ENCODE data around the gene HMX2. TPM values are rescaled to one million over a fixed set of nuclear protein-coding genes. Genes with fewer than 3 reads are reported as not detected.

Gene HMX2
- total and polyA plus RNA-seq, 2 of the 8 experiments (the other 6 are each of a cell fraction or from before 2014, with no cell fraction given) = 2.0 to 2.7 TPM

- TF ChIP-seq, protein P1, sequence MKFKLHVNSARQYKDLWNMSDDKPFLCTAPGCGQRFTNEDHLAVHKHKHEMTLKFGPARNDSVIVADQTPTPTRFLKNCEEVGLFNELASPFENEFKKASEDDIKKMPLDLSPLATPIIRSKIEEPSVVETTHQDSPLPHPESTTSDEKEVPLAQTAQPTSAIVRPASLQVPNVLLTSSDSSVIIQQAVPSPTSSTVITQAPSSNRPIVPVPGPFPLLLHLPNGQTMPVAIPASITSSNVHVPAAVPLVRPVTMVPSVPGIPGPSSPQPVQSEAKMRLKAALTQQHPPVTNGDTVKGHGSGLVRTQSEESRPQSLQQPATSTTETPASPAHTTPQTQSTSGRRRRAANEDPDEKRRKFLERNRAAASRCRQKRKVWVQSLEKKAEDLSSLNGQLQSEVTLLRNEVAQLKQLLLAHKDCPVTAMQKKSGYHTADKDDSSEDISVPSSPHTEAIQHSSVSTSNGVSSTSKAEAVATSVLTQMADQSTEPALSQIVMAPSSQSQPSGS (IDR thresholded peaks at IDR 0.05; ENCODE audit: low read length) = no peak
- TF ChIP-seq SAP30 (IDR thresholded peaks at IDR 0.05; ENCODE audit: insufficient read depth, insufficient replicate concordance, low read length) (peak; percentile 12), TCF12 (IDR thresholded peaks at IDR 0.05; ENCODE audit: low read depth, low read length) (no peak), E2F6 (IDR thresholded peaks at IDR 0.05) (peak; percentile 89), FOSL1 (IDR thresholded peaks at IDR 0.05; ENCODE audit: insufficient read depth, low read depth, low read length) (no peak), KDM4A (IDR thresholded peaks at IDR 0.05; ENCODE audit: low read depth, low read length, severe bottlenecking) (peak; percentile 61), JUN (IDR thresholded peaks at IDR 0.05; ENCODE audit: low read depth, low read length) (no peak), NANOG (IDR thresholded peaks at IDR 0.05; ENCODE audit: insufficient read depth, low read depth, low read length, poor library complexity, severe bottlenecking) (no peak), EZH2 (IDR thresholded peaks at IDR 0.05; ENCODE audit: low read depth, low read length, severe bottlenecking) (peak; percentile 52), TBP (IDR thresholded peaks at IDR 0.05; ENCODE audit: low read depth, low read length) (peak; percentile 94), CHD2 (IDR thresholded peaks at IDR 0.05; ENCODE audit: low read length) (no peak), KDM1A (IDR thresholded peaks at IDR 0.05; ENCODE audit: borderline replicate concordance, low read length) (0 out of 2 replicates have a peak, but pooled peaks have one; percentile 13), YY1 (IDR thresholded peaks at IDR 0.05; ENCODE audit: low read depth, low read length) (no peak)
- TF ChIP-seq, protein P2, sequence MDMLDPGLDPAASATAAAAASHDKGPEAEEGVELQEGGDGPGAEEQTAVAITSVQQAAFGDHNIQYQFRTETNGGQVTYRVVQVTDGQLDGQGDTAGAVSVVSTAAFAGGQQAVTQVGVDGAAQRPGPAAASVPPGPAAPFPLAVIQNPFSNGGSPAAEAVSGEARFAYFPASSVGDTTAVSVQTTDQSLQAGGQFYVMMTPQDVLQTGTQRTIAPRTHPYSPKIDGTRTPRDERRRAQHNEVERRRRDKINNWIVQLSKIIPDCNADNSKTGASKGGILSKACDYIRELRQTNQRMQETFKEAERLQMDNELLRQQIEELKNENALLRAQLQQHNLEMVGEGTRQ (IDR thresholded peaks at IDR 0.05; ENCODE audit: low read length) = no peak
Observed at GRCh38 chr10:123150986-123151736, 3.2 kb downstream of the HMX2 start (continued).
